ENCODE measurements around the gene RUSC2.

DNA sequence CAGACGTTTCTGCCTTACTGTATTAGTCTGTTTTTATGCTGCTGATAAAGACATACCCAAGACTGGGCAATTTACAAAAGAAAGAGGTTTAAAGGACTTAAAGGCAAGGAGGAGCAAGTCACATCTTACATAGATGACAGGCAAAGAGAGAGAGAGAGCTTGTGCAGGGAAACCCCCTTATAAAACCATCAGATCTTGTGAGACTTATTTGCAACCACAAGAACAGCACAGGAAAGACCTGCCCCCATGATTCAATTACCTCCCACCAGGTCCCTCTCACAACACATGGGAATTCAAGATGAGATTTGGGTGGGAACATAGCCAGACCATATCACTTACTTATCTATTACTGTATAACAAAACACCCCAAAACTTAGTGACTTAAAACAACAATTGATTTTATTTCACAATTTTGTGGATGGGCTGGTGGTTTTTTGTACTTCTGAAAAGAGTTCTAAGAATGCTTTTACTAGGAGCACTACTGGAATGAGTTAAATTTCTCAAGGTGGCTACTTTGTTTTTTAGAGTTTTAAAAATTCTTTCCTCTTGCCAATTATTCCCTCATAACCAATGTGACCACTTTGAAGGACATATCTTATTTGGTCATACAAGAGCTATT, 10.3 kb downstream of the RUSC2 start:
- TF ChIP-seq, protein P1, sequence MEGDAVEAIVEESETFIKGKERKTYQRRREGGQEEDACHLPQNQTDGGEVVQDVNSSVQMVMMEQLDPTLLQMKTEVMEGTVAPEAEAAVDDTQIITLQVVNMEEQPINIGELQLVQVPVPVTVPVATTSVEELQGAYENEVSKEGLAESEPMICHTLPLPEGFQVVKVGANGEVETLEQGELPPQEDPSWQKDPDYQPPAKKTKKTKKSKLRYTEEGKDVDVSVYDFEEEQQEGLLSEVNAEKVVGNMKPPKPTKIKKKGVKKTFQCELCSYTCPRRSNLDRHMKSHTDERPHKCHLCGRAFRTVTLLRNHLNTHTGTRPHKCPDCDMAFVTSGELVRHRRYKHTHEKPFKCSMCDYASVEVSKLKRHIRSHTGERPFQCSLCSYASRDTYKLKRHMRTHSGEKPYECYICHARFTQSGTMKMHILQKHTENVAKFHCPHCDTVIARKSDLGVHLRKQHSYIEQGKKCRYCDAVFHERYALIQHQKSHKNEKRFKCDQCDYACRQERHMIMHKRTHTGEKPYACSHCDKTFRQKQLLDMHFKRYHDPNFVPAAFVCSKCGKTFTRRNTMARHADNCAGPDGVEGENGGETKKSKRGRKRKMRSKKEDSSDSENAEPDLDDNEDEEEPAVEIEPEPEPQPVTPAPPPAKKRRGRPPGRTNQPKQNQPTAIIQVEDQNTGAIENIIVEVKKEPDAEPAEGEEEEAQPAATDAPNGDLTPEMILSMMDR (IDR thresholded peaks at IDR 0.05), result no peak
- no peak for TF ChIP-seq EZH2 (IDR thresholded peaks at IDR 0.05; ENCODE audit: borderline replicate concordance, insufficient read depth, low read depth, low read length, poor library complexity, severe bottlenecking)

Measured in B cell (primary cell).